ENCODE data around the gene TVP23B. TPM values are rescaled to one million over a fixed set of nuclear protein-coding genes. Genes with fewer than 3 reads are reported as not detected.
"Not testable (repeated sequence)": the region's sequence is repeated elsewhere in the genome, so short reads cannot be mapped to it uniquely, and the experiment has no call there.

The TVP23B gene
- total RNA-seq, 1 experiment from 2014 or later = 47.8 TPM

DNA sequence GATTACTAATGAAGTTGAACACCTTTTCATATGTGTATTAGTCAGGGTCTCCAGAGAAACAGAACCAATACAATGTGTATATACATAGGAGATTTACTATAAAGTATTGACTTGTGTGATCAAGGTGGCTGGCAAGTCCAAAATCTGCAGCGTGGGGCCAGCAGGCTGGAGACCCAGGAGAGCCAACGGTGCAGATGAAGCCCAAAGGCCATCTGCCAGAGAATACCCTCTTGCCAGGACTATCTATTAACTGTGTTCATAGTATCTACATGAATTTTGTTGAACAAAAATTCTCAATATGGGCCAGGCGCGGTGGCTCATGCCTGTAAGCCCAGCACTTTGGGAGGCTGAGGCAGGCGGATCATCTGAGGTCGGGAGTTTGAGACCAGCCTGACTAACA, 20.8 kb upstream of the TVP23B start:
- H3K9me2 ChIP-seq (ENCODE audit: insufficient read depth); BruUV-seq (replicated peaks); CTCF ChIA-PET; H3K4me3 ChIP-seq (replicated peaks in 1 of 2; ENCODE audit: low read depth in 1 of 2, low read length in 2 of 2); DNase-seq (ENCODE audit: low read depth, low spot score); H4K20me1 ChIP-seq (ENCODE audit: insufficient read depth); intact Hi-C loops (cut with micrococcal nuclease); H3K36me3 ChIP-seq (ENCODE audit: control insufficient read depth in 1 of 2, insufficient read depth in 2 of 2, low read length in 2 of 2); H3K9me3 ChIP-seq (ENCODE audit: control insufficient read depth in 1 of 2, insufficient read depth in 1 of 2, low read depth in 1 of 2, low read length in 2 of 2); ATAC-seq; H3K79me2 ChIP-seq (ENCODE audit: insufficient read depth, low read length); H2AFZ ChIP-seq (ENCODE audit: low read depth, low read length, poor library complexity, severe bottlenecking); RAD21 ChIA-PET (ENCODE audit: low non-redundant PET in 1 of 2, low total read pairs in 2 of 2, uncharacterized antibody in 2 of 2, unreplicated experiment in 2 of 2); H3K9ac ChIP-seq (ENCODE audit: low read length); H3K27me3 ChIP-seq (ENCODE audit: insufficient read depth, low read length); H3K27ac ChIP-seq (ENCODE audit: low read depth, low read length); H3K4me2 ChIP-seq (ENCODE audit: low read length); POLR2A ChIA-PET; H3K4me1 ChIP-seq (ENCODE audit: control insufficient read depth in 1 of 2, insufficient read depth in 2 of 2, low read length in 2 of 2): not testable (repeated sequence)

DNA sequence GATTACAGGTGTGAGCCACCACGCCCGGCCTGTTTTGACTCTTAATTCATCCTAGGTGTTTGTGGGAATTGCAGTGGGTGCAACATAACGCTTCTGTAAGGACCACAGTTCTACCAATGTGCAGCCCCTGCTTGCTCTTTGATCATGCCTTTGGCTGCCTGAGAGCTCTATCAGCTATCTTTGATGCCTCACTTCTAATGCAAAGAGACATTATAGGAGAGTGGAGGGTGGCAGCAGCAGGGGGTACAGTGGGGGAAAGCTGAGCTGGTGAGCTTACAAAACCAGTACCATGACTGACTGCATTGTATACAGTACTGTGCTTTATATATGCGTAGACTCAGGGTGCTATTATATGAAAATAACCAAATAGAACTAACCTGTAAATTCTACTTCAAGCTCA, 10.4 kb upstream of the TVP23B start:
- DNase-seq (ENCODE audit: low read depth, low spot score); H3K79me2 ChIP-seq (ENCODE audit: insufficient read depth, low read length); CTCF ChIA-PET; H3K4me3 ChIP-seq (replicated peaks in 1 of 2; ENCODE audit: low read depth in 1 of 2, low read length in 2 of 2); H3K27me3 ChIP-seq (ENCODE audit: insufficient read depth, low read length); POLR2A ChIA-PET; RAD21 ChIA-PET (ENCODE audit: low non-redundant PET in 1 of 2, low total read pairs in 2 of 2, uncharacterized antibody in 2 of 2, unreplicated experiment in 2 of 2); H4K20me1 ChIP-seq (ENCODE audit: insufficient read depth); H3K9me2 ChIP-seq (ENCODE audit: insufficient read depth); H3K9me3 ChIP-seq (ENCODE audit: control insufficient read depth in 1 of 2, insufficient read depth in 1 of 2, low read depth in 1 of 2, low read length in 2 of 2); H3K27ac ChIP-seq (ENCODE audit: low read depth, low read length); H3K9ac ChIP-seq (ENCODE audit: low read length); intact Hi-C loops (cut with micrococcal nuclease); H3K4me2 ChIP-seq (ENCODE audit: low read length); H2AFZ ChIP-seq (ENCODE audit: low read depth, low read length, poor library complexity, severe bottlenecking); H3K4me1 ChIP-seq (ENCODE audit: control insufficient read depth in 1 of 2, insufficient read depth in 2 of 2, low read length in 2 of 2); H3K36me3 ChIP-seq (ENCODE audit: control insufficient read depth in 1 of 2, insufficient read depth in 2 of 2, low read length in 2 of 2); BruUV-seq (replicated peaks); ATAC-seq: not testable (repeated sequence)

DNA sequence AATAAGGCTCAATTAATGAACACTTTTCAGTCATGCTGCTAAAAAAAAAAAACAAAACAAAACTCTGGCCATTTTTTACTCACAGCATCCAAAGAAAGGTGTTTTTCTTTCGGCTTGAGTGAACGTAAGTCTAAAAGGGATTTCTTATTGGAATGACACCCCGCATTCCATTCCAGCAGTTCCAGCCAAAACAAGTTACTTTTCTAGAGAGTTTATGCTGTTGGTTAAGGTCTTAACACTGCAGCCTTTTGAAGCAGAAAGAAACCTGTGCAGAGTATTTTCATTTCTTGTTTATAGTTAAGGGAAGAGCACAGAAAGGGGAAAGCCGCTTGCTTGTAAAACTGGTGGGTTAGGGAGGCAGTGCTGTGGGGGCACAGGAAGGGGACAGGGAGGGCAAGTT, 9.9 kb upstream of the TVP23B start:
- POLR2A ChIA-PET; BruUV-seq (replicated peaks); intact Hi-C loops (cut with micrococcal nuclease); H3K9ac ChIP-seq (ENCODE audit: low read length); RAD21 ChIA-PET (ENCODE audit: low non-redundant PET in 1 of 2, low total read pairs in 2 of 2, uncharacterized antibody in 2 of 2, unreplicated experiment in 2 of 2); H3K4me2 ChIP-seq (ENCODE audit: low read length); H3K4me3 ChIP-seq (replicated peaks in 1 of 2; ENCODE audit: low read depth in 1 of 2, low read length in 2 of 2); H3K9me2 ChIP-seq (ENCODE audit: insufficient read depth); CTCF ChIA-PET; H3K27ac ChIP-seq (ENCODE audit: low read depth, low read length); H3K36me3 ChIP-seq (ENCODE audit: control insufficient read depth in 1 of 2, insufficient read depth in 2 of 2, low read length in 2 of 2); H4K20me1 ChIP-seq (ENCODE audit: insufficient read depth); H3K79me2 ChIP-seq (ENCODE audit: insufficient read depth, low read length); H3K27me3 ChIP-seq (ENCODE audit: insufficient read depth, low read length); DNase-seq (ENCODE audit: low read depth, low spot score); H2AFZ ChIP-seq (ENCODE audit: low read depth, low read length, poor library complexity, severe bottlenecking); ATAC-seq; H3K9me3 ChIP-seq (ENCODE audit: control insufficient read depth in 1 of 2, insufficient read depth in 1 of 2, low read depth in 1 of 2, low read length in 2 of 2); H3K4me1 ChIP-seq (ENCODE audit: control insufficient read depth in 1 of 2, insufficient read depth in 2 of 2, low read length in 2 of 2): not testable (repeated sequence)

All from HCT116 (cell line).